NK-92 (cell line): ENCODE data around the gene MET.
"Not testable (repeated sequence)": the region's sequence is repeated elsewhere in the genome, so short reads cannot be mapped to it uniquely, and the experiment has no call there.

Source experiments
- DNase-seq: peaks from one replicate; lab custom pipeline; 2025; ENCODE audit not compliant: unreplicated experiment; lab: John Stamatoyannopoulos, UW

The MET gene

GRCh38 chr7:116746388-116746787 is 74.4 kb downstream of the MET start:
- not testable (repeated sequence) for DNase-seq

GRCh38 chr7:116751070-116751469 is 79.1 kb downstream of the MET start:
- not testable (repeated sequence) for DNase-seq

GRCh38 chr7:116752305-116753074 is 80.5 kb downstream of the MET start:
- no peak for DNase-seq

GRCh38 chr7:116753130-116753529 is 81.1 kb downstream of the MET start:
- no peak for DNase-seq

- DNase-seq: no peak
These were observed 82.2 kb downstream of the MET start for GRCh38 chr7:116754186-116754585.

- DNase-seq: no peak
These were observed 85.3 kb downstream of the MET start for GRCh38 chr7:116757283-116757682.

GRCh38 chr7:116759642-116760041 is 87.6 kb downstream of the MET start:
- DNase-seq: not testable (repeated sequence)

GRCh38 chr7:116762971-116763370 is 91.0 kb downstream of the MET start:
- DNase-seq: no peak

- no peak for DNase-seq
These were observed 91.7 kb downstream of the MET start for GRCh38 chr7:116763647-116764046.

- DNase-seq: no peak
These were observed 94.9 kb downstream of the MET start for GRCh38 chr7:116766881-116767280.

- no peak for DNase-seq
These were observed 97.5 kb downstream of the MET start for GRCh38 chr7:116769546-116769945.

GRCh38 chr7:116770941-116771340 is 98.9 kb downstream of the MET start:
- no peak for DNase-seq

- DNase-seq: no peak
These were observed 99.6 kb downstream of the MET start for GRCh38 chr7:116771640-116772039.

- no peak for DNase-seq
These were observed 100.4 kb downstream of the MET start for GRCh38 chr7:116772423-116772863.

GRCh38 chr7:116772926-116773749 is 101.1 kb downstream of the MET start:
- DNase-seq: no peak

- DNase-seq: no peak
These were observed 104.0 kb downstream of the MET start for GRCh38 chr7:116776046-116776445.

GRCh38 chr7:116776610-116777289 is 104.8 kb downstream of the MET start:
- no peak for DNase-seq

GRCh38 chr7:116777651-116778281 is 105.8 kb downstream of the MET start:
- no peak for DNase-seq

- no peak for DNase-seq
These were observed 107.2 kb downstream of the MET start for GRCh38 chr7:116779216-116779615.

GRCh38 chr7:116779931-116780330 is 107.9 kb downstream of the MET start:
- DNase-seq: no peak

GRCh38 chr7:116780521-116780920 is 108.5 kb downstream of the MET start:
- no peak for DNase-seq
